LNCaP clone FGC (cell line): ENCODE results near the gene PAPPA.

Experiments used
- DNase-seq: peaks from one replicate; pipeline ENCODE4 v3.0.0-alpha.2; 2011; ENCODE audit warnings: low read depth
- H3K4me3 ChIP-seq: 2 replicates; pipeline ENCODE4 v1.5.1; 2011; ENCODE audit warnings: mild to moderate bottlenecking, low read depth, low read length, control low read depth
- TF ChIP-seq, protein P1 (sequence below): IDR thresholded peaks from 2 replicates; pipeline ENCODE4 v1.5.1; 2012; ENCODE audit warnings: mild to moderate bottlenecking; ENCODE audit not compliant: control insufficient read depth, insufficient read depth; ENCODE audit errors: extremely low read depth

The PAPPA gene

GRCh38 chr9:116151966-116152381 lies 1.6 kb upstream of the PAPPA start:
- no peak overlapping the region for H3K4me3 ChIP-seq
- TF ChIP-seq, protein P1, sequence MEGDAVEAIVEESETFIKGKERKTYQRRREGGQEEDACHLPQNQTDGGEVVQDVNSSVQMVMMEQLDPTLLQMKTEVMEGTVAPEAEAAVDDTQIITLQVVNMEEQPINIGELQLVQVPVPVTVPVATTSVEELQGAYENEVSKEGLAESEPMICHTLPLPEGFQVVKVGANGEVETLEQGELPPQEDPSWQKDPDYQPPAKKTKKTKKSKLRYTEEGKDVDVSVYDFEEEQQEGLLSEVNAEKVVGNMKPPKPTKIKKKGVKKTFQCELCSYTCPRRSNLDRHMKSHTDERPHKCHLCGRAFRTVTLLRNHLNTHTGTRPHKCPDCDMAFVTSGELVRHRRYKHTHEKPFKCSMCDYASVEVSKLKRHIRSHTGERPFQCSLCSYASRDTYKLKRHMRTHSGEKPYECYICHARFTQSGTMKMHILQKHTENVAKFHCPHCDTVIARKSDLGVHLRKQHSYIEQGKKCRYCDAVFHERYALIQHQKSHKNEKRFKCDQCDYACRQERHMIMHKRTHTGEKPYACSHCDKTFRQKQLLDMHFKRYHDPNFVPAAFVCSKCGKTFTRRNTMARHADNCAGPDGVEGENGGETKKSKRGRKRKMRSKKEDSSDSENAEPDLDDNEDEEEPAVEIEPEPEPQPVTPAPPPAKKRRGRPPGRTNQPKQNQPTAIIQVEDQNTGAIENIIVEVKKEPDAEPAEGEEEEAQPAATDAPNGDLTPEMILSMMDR: no peak
- DNase-seq: no peak

- no peak for DNase-seq
- no peak overlapping the region for H3K4me3 ChIP-seq
- TF ChIP-seq, protein P1: peak; percentile 33; the same call in 1 of the 2 replicates
Measured at GRCh38 chr9:116152390-116152789, 1.2 kb upstream of the PAPPA start.

DNA sequence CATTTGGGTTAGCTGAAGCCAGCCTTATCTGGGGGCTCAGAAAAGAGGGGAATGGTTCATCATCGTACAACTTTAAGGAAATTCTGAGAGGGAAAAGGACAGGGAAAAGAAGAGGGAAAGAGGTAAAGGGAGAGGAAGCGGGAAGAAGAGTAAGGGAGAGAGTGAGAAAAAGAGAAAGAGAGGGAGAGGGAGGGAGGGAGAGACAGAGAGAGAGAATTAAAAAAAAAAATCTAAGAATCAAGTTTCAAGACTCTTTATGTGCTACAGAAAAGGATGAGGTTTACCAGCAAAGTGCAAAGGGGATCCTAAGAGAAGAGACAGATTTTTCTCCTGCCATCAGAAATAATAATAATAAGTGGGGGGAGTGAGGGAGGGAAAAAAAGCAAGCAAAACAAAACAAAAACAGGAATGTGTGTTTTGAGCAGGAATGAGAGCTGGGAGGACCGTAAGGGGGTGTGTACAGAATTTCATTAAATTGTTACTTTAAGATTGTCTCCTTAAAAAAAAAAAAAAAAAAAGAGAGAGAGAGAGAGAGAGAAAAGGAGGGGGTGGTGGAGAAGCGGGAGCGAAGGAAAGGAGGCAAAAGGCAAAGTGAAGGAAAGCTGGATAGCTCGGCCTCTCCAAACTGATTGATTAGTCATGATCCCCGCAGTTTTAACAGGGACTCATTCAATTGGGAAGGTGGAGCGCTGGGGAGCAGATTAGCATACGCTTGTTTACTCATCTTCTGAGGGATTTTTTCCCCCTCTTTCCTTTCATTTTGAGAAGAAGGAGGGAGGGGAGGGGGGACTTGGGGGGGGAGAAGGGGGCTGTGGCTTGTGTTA lies 438 bp upstream of the PAPPA start:
- TF ChIP-seq, protein P1: no peak
- no peak for DNase-seq
- no peak overlapping the region for H3K4me3 ChIP-seq

DNA sequence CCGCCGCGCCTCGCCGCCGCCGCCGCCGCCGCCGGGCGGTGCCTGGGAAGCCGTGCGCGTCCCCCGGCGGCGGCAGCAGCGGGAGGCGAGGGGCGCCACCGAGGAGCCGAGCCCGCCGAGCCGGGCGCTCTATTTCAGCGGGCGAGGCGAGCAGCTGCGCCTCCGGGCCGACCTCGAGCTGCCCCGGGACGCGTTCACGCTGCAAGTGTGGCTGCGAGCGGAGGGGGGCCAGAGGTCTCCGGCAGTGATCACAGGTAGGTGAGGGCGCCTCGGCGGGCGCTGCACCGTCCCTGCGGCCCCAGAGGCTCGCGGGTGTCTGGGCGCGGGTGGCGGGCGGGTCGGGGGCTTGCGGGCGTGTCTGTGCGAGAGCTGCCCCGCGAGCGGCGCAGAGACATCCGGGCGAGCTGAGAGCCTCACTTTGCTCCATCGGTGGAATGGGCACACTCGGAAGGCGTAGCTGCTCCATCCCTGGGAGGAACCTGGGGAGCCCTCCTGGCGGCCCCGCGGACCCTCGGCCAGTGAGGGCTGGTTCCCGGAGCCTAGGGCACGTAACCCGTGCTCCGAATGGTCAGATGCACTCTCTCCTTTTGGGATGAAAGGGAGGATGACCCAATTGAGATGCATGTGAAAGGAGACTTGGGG lies 864 bp downstream of the PAPPA start:
- TF ChIP-seq, protein P1: no peak
- no peak overlapping the region for H3K4me3 ChIP-seq
- DNase-seq: no peak

DNA sequence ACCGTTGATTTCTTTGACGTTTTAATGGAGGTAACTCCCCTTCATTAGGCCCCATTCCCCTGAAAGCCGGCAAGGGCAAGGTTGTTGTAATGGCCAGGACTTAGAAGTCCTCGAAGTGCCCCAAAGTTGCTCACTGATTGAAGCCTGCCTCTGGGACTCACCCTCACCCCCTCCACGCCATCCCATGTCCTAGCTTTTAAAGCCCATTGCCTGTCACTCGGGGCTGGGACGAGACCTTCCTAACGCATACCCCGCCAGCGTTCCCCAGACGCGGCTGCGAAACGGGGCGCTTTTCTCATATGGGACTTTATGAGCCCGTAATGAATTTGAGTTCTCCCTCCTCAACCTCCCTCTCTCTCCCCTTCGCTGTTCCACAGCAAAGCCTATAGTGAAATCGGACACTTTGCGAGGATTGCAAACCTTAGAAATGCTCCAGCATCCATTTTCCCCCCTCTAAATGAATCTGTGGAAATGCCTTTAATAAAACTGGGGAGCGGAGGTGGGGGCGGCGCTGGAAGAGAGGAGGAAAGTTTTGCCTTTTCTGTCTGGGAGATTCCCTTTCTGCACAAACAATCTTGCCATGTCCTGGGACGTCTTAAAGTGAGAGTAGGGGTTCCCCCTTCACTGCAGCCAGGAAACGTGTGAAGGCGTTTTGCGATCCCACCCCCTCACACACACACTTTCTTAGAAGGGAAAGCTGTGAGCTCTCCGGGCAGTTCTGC lies 1.5 kb downstream of the PAPPA start:
- TF ChIP-seq, protein P1: no peak
- DNase-seq: no peak
- H3K4me3 ChIP-seq: no peak overlapping the region

DNA sequence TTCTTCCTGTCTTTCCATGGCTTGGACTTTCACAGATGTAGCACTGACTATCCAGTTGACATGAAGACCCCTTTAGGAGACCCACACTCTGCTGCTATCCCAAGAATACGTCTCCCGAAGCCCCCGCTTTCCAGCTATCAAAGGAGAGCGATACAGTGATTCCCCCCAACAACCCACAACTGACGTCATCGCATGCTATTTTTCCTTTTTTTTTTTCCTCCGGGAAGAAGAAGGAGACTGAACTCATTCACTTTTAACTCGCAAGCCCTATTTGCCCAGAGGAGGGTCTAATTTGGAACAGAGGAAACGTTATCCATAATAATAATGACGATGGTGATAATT lies 2.1 kb downstream of the PAPPA start:
- no peak overlapping the region for H3K4me3 ChIP-seq
- TF ChIP-seq, protein P1: no peak
- no peak for DNase-seq
